HepG2 (cell line): Measurements from ENCODE around the gene SNX15. TPM values are rescaled to one million over a fixed set of nuclear protein-coding genes. Genes with fewer than 3 reads are reported as not detected.

Source experiments
- CTCF ChIP-seq: sonication (generic); formaldehyde crosslinking; IDR thresholded peaks from 2 replicates; pipeline ENCODE4 v1.5.0; 2020; ENCODE audit warnings: mild to moderate bottlenecking, missing genetic modification reagents, moderate library complexity
- KMT2A ChIP-seq: sonication (generic); formaldehyde crosslinking; IDR thresholded peaks from 2 replicates; pipeline ENCODE4 v1.4.0; 2020; ENCODE audit warnings: missing genetic modification reagents
- SNAPC4 ChIP-seq: sonication (generic); formaldehyde crosslinking; IDR thresholded peaks from 2 replicates; pipeline ENCODE4 v1.4.0; 2020; ENCODE audit warnings: mild to moderate bottlenecking, missing genetic modification reagents
- TFDP2 ChIP-seq: sonication (generic); formaldehyde crosslinking; IDR thresholded peaks from 2 replicates; pipeline ENCODE4 v1.4.0; 2020; ENCODE audit warnings: missing genetic modification reagents
- TFE3 ChIP-seq: IDR thresholded peaks from 2 replicates; pipeline ENCODE4 v1.6.1; 2016
- TIGD3 ChIP-seq: sonication (generic); formaldehyde crosslinking; IDR thresholded peaks from 2 replicates; pipeline ENCODE4 v1.5.1; 2020; ENCODE audit warnings: mild to moderate bottlenecking, missing genetic modification reagents, borderline replicate concordance
- ZNF276 ChIP-seq: sonication (generic); formaldehyde crosslinking; IDR thresholded peaks from 2 replicates; pipeline ENCODE4 v1.4.0; 2020; ENCODE audit warnings: mild to moderate bottlenecking, low read depth, missing genetic modification reagents
- ZNF670 ChIP-seq: sonication (generic); formaldehyde crosslinking; IDR thresholded peaks from 2 replicates; pipeline ENCODE4 v1.8.0; 2022; ENCODE audit warnings: mild to moderate bottlenecking, missing genetic modification reagents, borderline replicate concordance
- ZNF761 ChIP-seq: sonication (generic); formaldehyde crosslinking; conservative IDR thresholded peaks from 2 replicates; pipeline ENCODE4 v1.4.0; 2020; ENCODE audit warnings: mild to moderate bottlenecking, missing genetic modification reagents
- ZNF790 ChIP-seq: sonication (generic); formaldehyde crosslinking; IDR thresholded peaks from 2 replicates; pipeline ENCODE4 v1.8.0; 2022; ENCODE audit warnings: missing genetic modification reagents, mild to moderate bottlenecking, borderline replicate concordance
- ZNF83 ChIP-seq: sonication (generic); formaldehyde crosslinking; IDR thresholded peaks from 2 replicates; pipeline ENCODE4 v1.4.0; 2020; ENCODE audit warnings: missing genetic modification reagents, mild to moderate bottlenecking, borderline replicate concordance
- ZSCAN25 ChIP-seq: sonication (generic); formaldehyde crosslinking; IDR thresholded peaks from 2 replicates; pipeline ENCODE4 v1.8.0; 2022; ENCODE audit warnings: mild to moderate bottlenecking, missing genetic modification reagents
- ZSCAN5A ChIP-seq: sonication (generic); formaldehyde crosslinking; IDR thresholded peaks from 2 replicates; pipeline ENCODE4 v1.8.0; 2022; ENCODE audit warnings: mild to moderate bottlenecking, missing genetic modification reagents, borderline replicate concordance
- polyA plus RNA-seq, 8 experiments: library from polyadenylated mRNA; depleted of rRNA in 3 of 8; stranded (reverse) in 7 of 8; unstranded in 1 of 8; fragments of >200 nt; fragmentation: Illumina TruSeq in 4 of 8; extraction: Trizol in 4 of 8; gene quantifications; 2 replicates each; pipeline versions ENCODE4 v1.2.1 to v1.2.3, GENCODE V29; 2011 to 2016; ENCODE audit warnings: low read depth in 4 of 8, missing spikeins in 1 of 8, mixed read lengths in 1 of 8; ENCODE audit not compliant: insufficient read depth in 1 of 8
- total RNA-seq, 5 experiments: library from RNA; depleted of rRNA; stranded (reverse); fragments of >200 nt; fragmentation: Illumina TruSeq; extraction: Trizol; gene quantifications; 2 replicates each; pipeline ENCODE4 v1.2.3, GENCODE V29; 2016; ENCODE audit warnings: low read depth in 1 of 5

Gene SNX15
- total and polyA plus RNA-seq, 2 of the 13 experiments (the other 11 are each of a cell fraction or from before 2014, with no cell fraction given): 19.1 to 22.6 TPM

- no peak for TF ChIP-seq TFDP2 (CRISPR knock-in tag)
- TF ChIP-seq ZNF670 (CRISPR knock-in tag): no peak
- TF ChIP-seq ZSCAN5A (CRISPR knock-in tag): no peak
- 0 out of 2 replicates have a peak, but pooled peaks have one; percentile 47 for TF ChIP-seq ZNF790 (CRISPR knock-in tag)
- TF ChIP-seq ZSCAN25 (CRISPR knock-in tag): peak; percentile 94
- TF ChIP-seq SNAPC4 (CRISPR knock-in tag): no peak
- TF ChIP-seq ZNF83 (CRISPR knock-in tag): no peak
- no peak for TF ChIP-seq TIGD3 (CRISPR knock-in tag)
- no peak for TF ChIP-seq TFE3 (CRISPR knock-in tag)
- TF ChIP-seq ZNF761: no peak
- peak; percentile 71 for TF ChIP-seq CTCF (CRISPR knock-in tag)
- TF ChIP-seq ZNF276 (CRISPR knock-in tag): no peak
- no peak for TF ChIP-seq KMT2A
Observed at GRCh38 chr11:65013130-65013887, 13.9 kb upstream of the SNX15 start (continued).
